Adrenal gland (tissue), 12 donors: ENCODE data around the gene RBMX. TPM values are rescaled to one million over a fixed set of nuclear protein-coding genes. Genes with fewer than 3 reads are reported as not detected.
A peak's percentile ranks its signal among the peaks of the same experiment; 100 is the strongest.

Source experiments
- DNase-seq, 7 donors: peaks; one replicate each; pipeline ENCODE4 v3.0.0-alpha.2; 2019 to 2020
- H3K27ac ChIP-seq, 5 donors: fragments of 200-600 bp; sonication (generic) in 4 of 5; 1 replicate in 3 of 5; 2 replicates in 2 of 5; pipeline versions ENCODE4 v1.5.1 to v1.8.0; 2016 to 2020; ENCODE audit warnings: mild to moderate bottlenecking in 1 of 5
- H3K27me3 ChIP-seq: fragments of 200-600 bp; 2 replicates; pipeline ENCODE4 v1.8.0; 2021
- H3K36me3 ChIP-seq, 2 donors: fragments of 200-600 bp; replicated peaks in 1 of 2; 1 replicate in 1 of 2; 2 replicates in 1 of 2; pipeline versions ENCODE4 v1.5.1 to v1.8.0; 2018 to 2022
- H3K4me1 ChIP-seq, 2 donors: fragments of 200-600 bp; replicated peaks in 1 of 2; 1 replicate in 1 of 2; 2 replicates in 1 of 2; pipeline versions ENCODE4 v1.5.1 to v1.8.0; 2018 to 2021
- H3K4me3 ChIP-seq, 4 donors: fragments of 200-600 bp; sonication (generic) in 3 of 4; one replicate each; pipeline ENCODE4 v1.5.1; 2016 to 2018
- H3K9me3 ChIP-seq, 3 donors: fragments of 200-600 bp; sonication (generic) in 1 of 3; replicated peaks in 1 of 3; 1 replicate in 2 of 3; 2 replicates in 1 of 3; pipeline versions ENCODE4 v1.5.1 to v1.8.0; 2016 to 2021
- CTCF ChIP-seq, 6 experiments: fragments of 450-650 bp in 4 of 6; fragments of 200-600 bp in 2 of 6; sonication (generic) in 1 of 6; IDR thresholded peaks; 1 replicate in 5 of 6; 2 replicates in 1 of 6; pipeline versions ENCODE4 v1.5.1 to v1.8.0; 2016 to 2021; ENCODE audit warnings: antibody characterized with exemption in 6 of 6, mild to moderate bottlenecking in 2 of 6, moderate library complexity in 1 of 6
- POLR2A ChIP-seq, 2 donors: fragments of 450-650 bp; IDR thresholded peaks; one replicate each; pipeline ENCODE4 v1.6.1; 2017; ENCODE audit warnings: antibody characterized with exemption in 2 of 2, mild to moderate bottlenecking in 2 of 2, moderate library complexity in 1 of 2
- WGBS, 4 donors: extraction: QIAGEN DNeasy Blood & Tissue Kit in 2 of 4; methylation state at CpG; one replicate each; pipeline versions ENCODE4 v1.1.5 to v1.1.7; 2013 to 2017; 5-methylcytosine and 5-hydroxymethylcytosine counted together
- intact Hi-C, 2 donors: fragments of 100-400 bp; cut with DNase I; formaldehyde crosslinking; loops; one replicate each; pipeline versions ENCODE4 v1.14.1 to v1.15.0; 2022 to 2023
- polyA plus RNA-seq, 3 donors: library from polyadenylated mRNA; stranded (reverse); fragments of 200-250 nt in 2 of 3; fragments of 350-450 nt in 1 of 3; fragmentation: Illumina TruSeq in 1 of 3; extraction: RNeasy Lipid Tissue Mini Kit (QIAGEN cat#74804) in 1 of 3; gene quantifications; one replicate each; pipeline ENCODE4 v1.2.3, GENCODE V29; 2013 to 2014
- total RNA-seq, 9 donors: library from RNA; depleted of rRNA in 4 of 9; stranded (reverse); fragments of >200 nt in 4 of 9; fragments of 120-200 nt in 1 of 9; fragmentation: NEBNext Ultra II Directional in 1 of 9; extraction: Animal tissue kit (Norgen Biotek cat#: 25700) in 1 of 9; gene quantifications; one replicate each; pipeline versions ENCODE4 v1.1.0 to v1.2.4, GENCODE V29; 2013 to 2023
- donor health status: healthy with polysubstance abuse.
- donor health status: Bipolar disorder and iron deficiency.
- donor health status: DM: yes; HTN: yes; CAD: no.
- donor health status: DM: no; HTN: no; CAD: no.
- donor health status: DM: no; HTN: no; CAD: no.
- donor health status: DM: yes; HTN: yes; CAD: no.

The RBMX gene
- total and polyA plus RNA-seq, 12 donors, result 64.2 to 218 (median 136) TPM

- Histone ChIP-seq H3K4me3 (no peak overlapping the region), H3K27ac (no peak overlapping the region), H3K27me3 (no peaks in the 10 kb centered on the region), H3K4me1 (no peaks in the 10 kb centered on the region), H3K36me3 (peaks cover 0 to 64% of the 10 kb centered on the region in 2 donors), H3K9me3 (no peaks in the 10 kb centered on the region)
- intact Hi-C loops, result no loop called here
- DNase-seq, result no peak
- WGBS, 4 donors, result 84 to 93% (median 87%) methylated on average over 1 of the region's 1 CpG
- no peak for TF ChIP-seq POLR2A (IDR thresholded peaks at IDR 0.05)
Measured at GRCh38 chrX:136870064-136870463, 10.5 kb downstream of the RBMX start.

GRCh38 chrX:136868283-136869055, 12.1 kb downstream of the RBMX start:
- H3K36me3 ChIP-seq, result peaks cover 0 to 50% of the 10 kb centered on the region in 2 donors
- H3K9me3 ChIP-seq, result no peaks in the 10 kb centered on the region
- H3K27me3 ChIP-seq, result no peaks in the 10 kb centered on the region
- no peak overlapping the region for H3K4me3 ChIP-seq
- 86 to 97% (median 93%) methylated on average over 6 to 9 of the region's 9 CpGs for WGBS, 4 donors
- H3K27ac ChIP-seq, result no peak overlapping the region
- no peaks in the 10 kb centered on the region for H3K4me1 ChIP-seq
- no peak for TF ChIP-seq POLR2A (IDR thresholded peaks at IDR 0.05)
- no peak for DNase-seq
- intact Hi-C loops, result loop anchor here in 1 of 2 donors (10.0 kb wide), 1 partner anchor 104 kb away; no protein-coding TSS in a partner anchor

- Histone ChIP-seq H3K27ac (peak overlapping the region in 2 of 5 donors; percentile 41 to 45), H3K4me1 (no peaks in the 10 kb centered on the region), H3K27me3 (no peaks in the 10 kb centered on the region), H3K36me3 (peaks cover 0 to 44% of the 10 kb centered on the region in 2 donors), H3K4me3 (no peak overlapping the region), H3K9me3 (no peaks in the 10 kb centered on the region)
- 54 to 70% (median 62%) methylated on average over 3 of the region's 3 CpGs for WGBS, 4 donors
- TF ChIP-seq CTCF (IDR thresholded peaks at IDR 0.05) (no peak), POLR2A (IDR thresholded peaks at IDR 0.05) (no peak)
- DNase-seq, result no peak
- intact Hi-C loops, result loop anchor here in 1 of 2 donors (10.0 kb wide), 1 partner anchor 103 kb away; no protein-coding TSS in a partner anchor
Measured at GRCh38 chrX:136867518-136867917, 13.0 kb downstream of the RBMX start.

- 31 to 47% (median 40%) methylated on average over 4 of the region's 4 CpGs for WGBS, 4 donors
- no peaks in the 10 kb centered on the region for H3K9me3 ChIP-seq
- no peak for DNase-seq
- intact Hi-C loops, result loop anchor here in 1 of 2 donors (10.0 kb wide), 1 partner anchor 102 kb away; no protein-coding TSS in a partner anchor
- peaks cover 0 to 45% of the 10 kb centered on the region in 2 donors for H3K36me3 ChIP-seq
- H3K4me1 ChIP-seq, result no peaks in the 10 kb centered on the region
- no peak overlapping the region for H3K4me3 ChIP-seq
- TF ChIP-seq CTCF (IDR thresholded peaks at IDR 0.05), result no peak
- peak overlapping the region in 3 of 5 donors; percentile 41 to 45 (median 44) for H3K27ac ChIP-seq
- no peaks in the 10 kb centered on the region for H3K27me3 ChIP-seq
Measured at GRCh38 chrX:136867096-136867491, 13.4 kb downstream of the RBMX start.

GRCh38 chrX:136866337-136867095, 14.0 kb downstream of the RBMX start:
- TF ChIP-seq CTCF (IDR thresholded peaks at IDR 0.05) (no peak), POLR2A (IDR thresholded peaks at IDR 0.05) (no peak)
- DNase-seq, result peak in 4 of 7 donors; percentile 22 to 49 (median 32)
- intact Hi-C loops, result loop anchor here in 1 of 2 donors (10.0 kb wide), 1 partner anchor 102 kb away; no protein-coding TSS in a partner anchor
- Histone ChIP-seq H3K4me1 (no peaks in the 10 kb centered on the region), H3K27me3 (no peaks in the 10 kb centered on the region), H3K9me3 (no peaks in the 10 kb centered on the region), H3K27ac (peak overlapping the region in 3 of 5 donors; percentile 26 to 45 (median 44)), H3K36me3 (peaks cover 0 to 39% of the 10 kb centered on the region in 2 donors), H3K4me3 (no peak overlapping the region)
- 64 to 77% (median 67%) methylated on average over 12 to 14 of the region's 14 CpGs for WGBS, 4 donors
